A549 treated with DMSO at 1 μM for 4 hours (cell line): ENCODE data around the gene SFTPD. TPM values are rescaled to one million over a fixed set of nuclear protein-coding genes. Genes with fewer than 3 reads are reported as not detected.

Source experiments
- total RNA-seq: library from RNA; stranded (reverse); fragments of 200-300 nt; extraction: Qiagen RNA extraction; gene quantifications from 5 replicates; pipeline ENCODE4 v1.2.3, GENCODE V29; 2022; ENCODE audit warnings: low read depth

Gene SFTPD
- total RNA-seq, result 0.16 to 0.44 TPM (median 0.21 TPM) in 4 of 5 replicates, not detected in the other

GRCh38 chr10:79948976-79949722 lies at the start of gene SFTPD:
Gene SFTPD, minus strand, starts transcription at chr10:79949105. Its CDS starts 2,446 bp downstream, at chr10:79946659.

Other genes with a start within 250 kb of the SFTPD start
- gene NUTM2B, start 245.9 kb downstream of the SFTPD start, total RNA-seq, result 0.22 to 0.50 TPM (median 0.31 TPM) in 5 replicates
- 0.36 to 0.43 TPM (median 0.40 TPM) in 5 replicates for gene NUTM2E, start 122.4 kb downstream of the SFTPD start, total RNA-seq
- gene TMEM254, start 129.6 kb upstream of the SFTPD start, total RNA-seq, result 14.7 to 21.1 TPM (median 19.8 TPM) in 5 replicates
- 0.28 TPM in 1 of 5 replicates, not detected in the others for gene PLAC9, start 183.6 kb upstream of the SFTPD start, total RNA-seq